DMS79 (cell line): Measurements from ENCODE around the gene RYR2.

Experiments
- DNase-seq: peaks from one replicate; lab custom pipeline; 2025; lab: John Stamatoyannopoulos, UW

RYR2 gene

DNA sequence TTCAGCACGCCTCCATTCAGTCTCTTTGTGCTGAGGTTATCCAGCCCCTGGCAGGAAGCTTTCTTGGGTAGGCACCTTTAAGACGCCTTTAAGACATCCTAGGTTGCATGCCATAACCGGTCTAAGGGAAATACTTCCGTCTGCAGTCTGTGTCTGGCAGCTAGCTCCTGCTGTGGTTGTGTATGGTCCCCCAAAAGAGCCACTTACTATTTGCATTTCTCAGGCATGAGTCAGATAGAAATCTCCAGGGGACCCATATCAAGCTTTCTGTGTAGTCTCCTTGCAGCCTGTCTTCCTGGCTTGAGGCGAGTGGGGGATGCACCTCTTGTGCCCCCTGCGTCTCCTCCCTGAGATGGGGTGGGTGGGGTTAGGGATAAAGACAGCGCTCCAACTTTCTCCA, 10.0 kb upstream of the RYR2 start:
- no peak for DNase-seq

DNA sequence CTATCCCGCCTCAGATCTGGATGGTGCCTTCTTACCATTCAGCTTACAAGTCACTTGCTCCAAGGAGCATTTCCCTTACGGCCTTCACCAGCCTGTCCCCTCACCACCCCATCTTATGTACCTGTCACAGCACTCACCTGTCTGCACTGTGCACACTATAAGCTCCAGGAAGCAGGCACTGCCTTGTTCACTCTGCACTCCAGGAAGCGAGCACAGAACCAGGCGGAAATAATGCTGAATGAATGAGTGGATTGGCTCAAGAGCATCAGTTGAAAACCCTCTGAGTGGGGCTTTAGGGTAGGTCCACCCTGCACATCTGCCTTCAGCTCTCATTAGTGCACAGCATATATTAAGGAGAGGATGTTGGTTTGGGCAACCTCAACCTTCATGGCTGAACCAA, 8.9 kb upstream of the RYR2 start:
- DNase-seq, result no peak

DNA sequence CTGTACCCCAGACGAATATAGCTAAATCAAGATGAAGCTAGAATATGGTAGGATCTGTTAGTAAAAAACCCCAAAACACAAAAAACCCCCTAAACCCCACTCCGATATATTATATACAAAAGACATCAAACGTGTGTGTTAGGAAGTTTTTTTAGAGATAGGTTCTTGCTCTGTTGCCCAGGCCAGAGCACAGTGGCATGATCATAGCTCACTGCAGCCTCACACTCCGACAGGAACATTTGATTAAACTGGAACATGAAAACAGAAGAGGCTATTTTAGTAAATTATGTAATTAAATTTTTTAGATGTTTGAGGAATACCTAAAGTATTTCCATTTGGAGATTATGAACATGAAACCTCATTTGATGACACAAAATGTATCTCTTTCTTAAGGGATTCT, 8.2 kb upstream of the RYR2 start:
- DNase-seq, result no peak

DNA sequence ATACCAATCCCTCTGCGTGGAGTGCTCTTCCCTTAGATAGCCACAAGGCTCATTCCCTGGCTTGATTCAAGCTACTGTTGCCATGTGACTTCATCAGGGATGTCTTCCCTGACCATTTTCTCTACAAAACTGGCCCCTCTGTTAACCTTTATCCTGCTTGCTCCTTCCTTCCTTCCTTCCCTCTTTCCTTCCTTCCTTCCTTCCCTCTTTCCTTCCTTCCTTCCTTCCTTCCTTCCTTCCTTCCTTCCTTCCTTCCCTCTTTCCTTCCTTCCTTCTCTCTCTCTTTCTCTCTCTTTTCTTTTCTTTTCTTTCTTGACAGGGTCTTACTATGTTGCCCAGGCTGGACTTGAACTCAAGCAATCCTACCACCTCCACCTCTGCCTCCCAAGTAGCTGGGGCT, 6.2 kb upstream of the RYR2 start:
- DNase-seq, result no peak

DNA sequence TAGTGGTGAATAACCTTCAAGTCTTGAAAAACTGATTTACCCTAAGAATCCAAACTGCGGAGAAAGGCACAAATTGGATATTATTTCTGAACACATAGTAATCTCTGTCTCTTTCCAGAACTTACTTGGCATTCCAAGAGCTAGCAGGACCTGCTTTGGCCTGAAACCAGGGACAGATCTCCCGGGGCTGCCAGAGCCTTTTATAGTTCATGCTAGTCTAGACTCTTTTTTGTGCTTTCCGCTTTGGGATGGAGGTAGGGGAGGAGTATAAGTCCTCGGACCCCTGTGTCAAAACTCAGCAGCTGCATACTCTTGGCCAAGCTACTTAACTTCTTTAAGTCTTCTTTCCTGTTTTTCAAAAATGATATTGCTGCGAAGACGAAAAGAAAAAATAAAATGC, 3.8 kb upstream of the RYR2 start:
- DNase-seq, result no peak

DNA sequence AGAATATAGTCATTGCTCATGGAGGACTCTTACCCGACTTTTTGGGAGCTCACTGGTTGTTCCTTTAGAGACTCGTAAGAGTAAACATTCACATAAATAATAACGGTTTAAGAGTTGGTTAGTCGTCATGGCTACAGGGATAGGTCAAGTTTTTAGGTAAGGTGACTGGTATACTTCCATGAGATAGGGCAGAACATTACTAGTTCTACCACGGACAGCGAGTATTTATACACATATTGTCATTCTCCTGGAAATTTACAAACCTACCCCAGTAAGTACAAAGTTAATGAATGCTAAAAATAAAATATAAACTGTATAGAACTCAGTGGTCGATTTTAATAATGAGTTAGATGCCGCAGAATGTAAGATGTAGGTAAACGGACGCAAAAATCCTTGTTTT, 1.2 kb upstream of the RYR2 start:
- DNase-seq, result no peak

DNA sequence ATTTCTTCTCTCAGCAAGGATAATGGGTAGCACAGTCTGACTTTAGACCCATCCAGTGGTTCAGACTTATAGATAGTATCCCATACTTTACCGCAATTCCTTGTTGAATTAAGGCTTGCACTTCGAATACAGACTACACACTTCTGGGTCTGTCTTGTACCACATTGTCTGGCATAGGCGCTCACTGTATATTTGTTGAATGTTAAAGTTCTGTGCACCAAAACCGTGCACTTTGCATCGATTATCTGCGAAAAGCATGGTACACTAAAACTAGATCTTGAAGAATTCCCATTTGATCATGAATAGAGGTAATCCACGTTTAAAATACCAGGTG, 556 bp upstream of the RYR2 start:
- DNase-seq, result no peak

DNA sequence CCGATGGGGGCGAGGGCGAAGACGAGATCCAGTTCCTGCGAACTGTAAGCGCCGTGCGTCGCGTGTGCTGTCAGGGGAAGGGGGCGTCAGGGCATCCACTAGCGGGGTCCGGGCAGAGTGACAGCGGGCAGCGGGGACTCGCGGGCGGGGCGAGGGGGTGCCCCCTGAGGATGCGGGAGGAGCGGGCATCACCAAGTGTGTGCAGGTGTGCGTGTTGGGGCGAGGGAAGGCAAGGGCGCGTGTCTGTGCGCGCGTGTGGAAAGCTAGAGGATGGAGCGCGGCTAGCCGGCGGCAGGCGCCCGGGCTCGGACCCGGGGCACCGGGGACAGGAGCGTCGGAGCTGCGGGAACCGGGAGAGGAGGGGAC, 525 bp downstream of the RYR2 start:
- DNase-seq, result no peak

DNA sequence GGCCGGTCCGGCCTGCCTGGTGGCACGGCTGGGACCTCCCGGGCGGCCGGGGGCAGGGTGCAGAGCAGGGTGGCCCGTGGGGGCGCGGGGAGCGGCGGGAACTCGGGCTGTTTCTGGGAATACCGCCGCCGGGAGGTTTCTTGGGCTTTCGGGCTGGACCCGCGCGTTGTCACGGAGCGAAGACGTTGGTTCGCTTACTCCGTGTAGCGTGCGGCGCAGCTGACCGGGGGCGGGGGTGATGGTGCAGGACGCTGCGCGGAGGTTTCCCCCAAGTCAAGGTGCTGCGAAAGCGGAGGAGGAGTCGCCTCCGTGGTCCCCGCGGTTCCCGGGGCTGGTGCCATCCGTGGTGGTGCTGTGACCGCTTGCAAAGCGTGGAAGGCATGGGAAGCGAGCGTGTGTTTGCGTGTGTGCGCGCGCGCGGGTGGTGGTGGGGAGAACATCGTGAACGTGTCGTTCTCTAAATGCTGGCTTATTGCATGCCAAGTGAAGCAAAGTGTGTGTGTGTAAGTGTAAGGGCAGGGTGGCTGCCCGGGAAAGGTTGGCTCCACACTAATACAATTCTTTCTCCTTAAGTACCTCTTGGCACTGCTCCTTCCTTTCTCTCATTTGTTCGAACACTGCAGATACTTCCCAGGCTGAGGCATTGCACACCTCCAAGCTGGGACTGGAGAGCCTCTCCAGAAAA, 1.1 kb downstream of the RYR2 start:
- DNase-seq, result peak; percentile 69

DNA sequence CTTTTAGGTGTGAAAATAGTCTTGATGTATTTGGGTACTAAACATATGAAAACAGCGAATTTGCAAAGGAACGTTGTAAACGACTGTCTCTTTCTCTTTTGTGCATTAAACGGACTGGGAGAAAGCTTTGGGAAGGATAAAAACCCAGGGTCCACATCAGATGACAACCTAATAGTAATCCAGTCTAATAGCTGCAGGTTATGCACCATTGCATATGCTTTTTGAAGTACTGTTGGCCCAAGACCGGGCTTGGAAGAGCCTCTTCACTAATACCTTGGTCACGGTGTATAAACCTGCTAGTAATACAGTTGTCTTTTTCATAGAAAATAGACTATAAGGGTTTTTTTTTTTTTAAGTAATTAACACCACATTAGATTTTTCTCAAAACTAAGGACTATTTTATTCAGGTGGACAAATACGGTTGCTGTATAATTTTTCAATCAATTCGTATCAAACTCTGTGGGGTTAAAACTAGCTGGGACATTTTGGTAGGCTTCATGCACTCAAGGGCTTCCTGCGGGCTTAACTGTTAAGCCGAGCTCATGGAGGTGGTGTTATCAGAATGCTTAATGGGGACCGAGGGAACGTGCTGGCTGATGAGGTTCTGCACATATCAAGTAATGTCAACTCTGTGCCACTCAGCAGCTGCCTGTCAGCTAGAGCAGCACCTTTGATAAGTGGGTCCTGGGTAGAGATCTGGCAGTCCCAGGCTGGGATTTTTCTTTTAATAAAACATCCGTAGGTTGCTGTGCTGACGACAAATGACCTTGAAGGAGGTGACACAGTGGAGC, 2.1 kb downstream of the RYR2 start:
- DNase-seq, result peak; percentile 71

DNA sequence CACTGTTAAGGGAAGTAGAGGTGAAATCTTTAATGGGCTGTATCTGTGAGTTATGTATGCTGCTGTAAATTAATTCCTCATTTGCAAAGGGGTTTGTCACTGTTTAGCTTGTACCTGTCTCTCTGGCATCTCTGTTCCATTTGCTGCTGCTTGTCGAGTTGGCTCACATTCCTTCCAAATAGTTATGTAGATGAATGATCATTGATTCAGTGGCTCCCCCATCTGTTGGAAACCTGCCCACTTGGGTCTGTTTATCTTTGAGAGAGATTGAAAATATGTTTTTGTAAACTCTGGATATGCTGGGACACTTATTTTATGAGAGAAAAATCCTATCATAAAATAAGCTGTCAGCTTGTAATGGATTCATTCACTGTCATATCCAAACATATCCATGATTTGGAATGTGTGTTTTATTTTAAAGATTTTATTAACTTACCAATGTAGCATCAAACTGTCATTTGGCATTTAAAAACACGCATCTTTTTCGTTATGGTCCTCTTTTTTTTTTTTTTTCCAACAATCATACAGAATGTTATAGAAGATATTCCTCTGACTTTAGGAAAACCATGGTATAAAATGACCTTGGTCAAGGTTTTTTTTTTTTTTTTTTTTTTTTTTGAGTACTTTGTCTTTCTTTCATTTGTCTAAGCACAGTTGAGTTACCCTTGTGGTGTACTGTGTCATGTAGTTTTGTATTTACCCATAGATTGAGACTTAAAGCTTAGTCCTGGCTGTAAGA, 3.5 kb downstream of the RYR2 start:
- DNase-seq, result no peak

DNA sequence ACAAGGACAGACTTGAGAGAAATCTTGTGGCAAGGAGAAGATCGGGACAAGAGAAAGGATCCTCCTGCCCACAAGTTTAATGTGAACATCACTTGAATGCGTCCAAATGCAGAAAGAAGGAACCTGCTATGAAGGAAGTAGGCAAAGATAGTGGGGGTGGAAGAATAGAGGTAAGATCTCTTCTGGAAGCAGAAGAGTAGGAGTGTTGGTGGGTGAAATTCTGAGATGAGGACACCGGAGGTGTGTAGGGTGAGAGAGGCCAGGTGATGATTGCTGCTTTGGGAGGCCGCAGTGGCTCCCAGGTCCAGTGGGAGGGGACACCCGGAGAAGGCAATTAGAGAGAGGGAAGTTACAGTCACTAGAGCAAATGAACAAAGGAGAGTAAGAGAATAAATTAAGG, 6.8 kb downstream of the RYR2 start:
- no peak for DNase-seq

DNA sequence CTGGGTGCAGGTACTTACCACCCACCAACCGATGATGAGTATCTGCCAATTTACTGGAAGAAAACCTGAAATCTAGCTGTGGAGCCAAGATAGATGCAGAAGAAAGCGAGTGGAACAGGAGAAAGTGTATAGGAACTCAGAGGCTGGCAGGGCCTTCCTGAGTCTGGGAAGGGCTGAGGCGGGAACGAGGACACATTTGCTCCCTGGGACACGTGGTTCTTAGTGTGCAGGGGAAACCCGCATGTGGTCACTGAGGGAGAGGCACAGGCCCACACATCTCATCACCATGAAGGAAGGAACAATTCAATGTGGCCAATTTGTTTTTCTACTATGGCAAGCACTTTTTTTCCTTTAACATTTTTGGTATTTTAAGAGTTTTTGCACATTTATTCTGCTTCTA, 8.2 kb downstream of the RYR2 start:
- no peak for DNase-seq

DNA sequence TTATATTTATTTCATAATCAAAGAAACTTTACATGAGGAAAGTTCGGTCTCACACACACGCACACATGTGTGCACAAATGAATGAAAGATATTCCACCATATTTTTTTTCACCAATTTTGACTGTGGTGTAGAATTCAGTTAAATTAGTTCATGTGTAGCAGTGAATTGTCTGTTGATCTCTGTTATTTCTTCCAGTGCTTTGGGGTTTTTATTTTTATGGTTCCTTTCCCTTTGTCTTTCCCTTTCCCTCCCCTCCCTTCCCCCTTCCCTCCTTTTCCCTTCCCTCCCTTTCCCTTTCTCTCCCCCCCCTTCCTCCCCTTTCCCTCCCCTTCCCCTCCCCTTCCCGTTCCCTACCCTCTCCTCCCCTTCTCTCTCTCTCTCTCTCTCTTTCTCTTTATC, 8.9 kb downstream of the RYR2 start:
- no peak for DNase-seq

DNA sequence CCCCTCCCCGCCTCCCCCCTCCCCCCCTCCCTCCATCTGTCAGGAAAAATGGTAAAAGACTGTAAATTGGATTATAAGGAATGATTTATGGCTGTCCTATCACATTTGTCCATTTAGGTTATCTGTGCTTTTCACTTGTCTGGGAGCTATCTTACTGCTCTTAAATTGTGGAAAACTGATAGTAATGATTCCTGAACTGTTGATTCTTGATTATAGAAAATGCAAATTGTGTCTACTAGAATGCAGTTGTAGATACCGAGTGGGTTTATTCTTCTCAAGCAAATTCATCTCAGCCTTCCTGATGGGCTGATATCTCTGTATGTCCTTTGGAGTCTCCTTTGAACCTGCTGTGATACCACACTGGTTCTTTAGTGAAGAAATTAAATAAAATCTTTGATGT, 12.3 kb downstream of the RYR2 start:
- DNase-seq, result no peak

DNA sequence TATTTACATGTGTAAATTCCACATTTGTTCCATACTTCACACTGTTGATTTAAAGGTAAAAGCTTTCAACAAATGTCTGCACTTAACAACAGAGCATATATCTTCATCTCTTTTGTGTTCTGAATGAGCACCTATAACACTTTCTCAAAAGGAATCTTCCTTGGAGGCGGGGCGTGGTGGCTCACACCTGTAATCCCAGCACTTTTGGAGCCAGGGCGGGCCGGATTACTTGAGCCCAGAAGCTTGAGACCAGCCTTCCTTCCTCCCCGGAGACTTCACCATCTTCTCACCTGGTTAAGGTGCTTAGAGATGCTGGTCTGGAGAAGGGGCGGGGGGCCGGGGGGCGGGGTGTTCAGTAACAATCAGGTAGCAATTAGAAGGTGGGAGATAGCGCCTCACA, 16.5 kb downstream of the RYR2 start:
- DNase-seq, result no peak

DNA sequence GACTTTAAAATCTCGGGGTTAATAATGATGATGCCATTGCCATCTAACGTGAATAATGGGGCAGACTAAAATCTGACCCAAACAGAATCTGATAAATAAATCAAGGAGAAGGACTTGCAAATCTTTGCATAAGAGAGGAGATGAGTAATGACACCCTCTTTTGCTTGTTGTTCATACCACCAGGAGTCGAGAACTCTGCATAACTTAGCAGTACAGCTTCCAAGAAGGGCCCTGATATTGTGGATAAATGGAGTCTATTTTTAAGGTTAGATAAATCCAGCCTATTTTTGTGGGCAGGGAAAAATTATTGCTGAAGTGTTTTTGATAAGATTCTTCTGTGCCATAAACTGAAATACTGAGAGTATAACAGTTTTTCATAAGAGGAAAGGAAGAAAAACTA, 17.3 kb downstream of the RYR2 start:
- DNase-seq, result no peak

DNA sequence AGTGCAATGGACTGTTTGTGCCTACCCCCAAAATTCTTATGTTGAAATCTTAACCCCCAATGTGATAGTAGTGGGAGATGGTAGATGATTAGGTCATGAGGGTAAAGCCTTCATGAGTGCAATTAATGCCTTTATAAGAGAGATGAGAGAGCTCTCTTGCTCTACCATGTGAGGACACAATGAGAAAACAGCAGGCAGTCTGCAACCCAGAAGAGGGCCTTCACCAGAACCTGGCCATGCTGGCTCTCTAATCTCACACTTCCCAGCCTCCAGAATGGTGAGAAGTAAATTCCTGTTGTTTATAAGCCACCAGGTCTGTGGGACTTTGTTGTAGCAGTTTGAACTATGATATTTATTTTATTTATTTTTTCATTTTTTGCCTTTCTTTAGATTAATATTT, 21.0 kb downstream of the RYR2 start:
- DNase-seq, result no peak

DNA sequence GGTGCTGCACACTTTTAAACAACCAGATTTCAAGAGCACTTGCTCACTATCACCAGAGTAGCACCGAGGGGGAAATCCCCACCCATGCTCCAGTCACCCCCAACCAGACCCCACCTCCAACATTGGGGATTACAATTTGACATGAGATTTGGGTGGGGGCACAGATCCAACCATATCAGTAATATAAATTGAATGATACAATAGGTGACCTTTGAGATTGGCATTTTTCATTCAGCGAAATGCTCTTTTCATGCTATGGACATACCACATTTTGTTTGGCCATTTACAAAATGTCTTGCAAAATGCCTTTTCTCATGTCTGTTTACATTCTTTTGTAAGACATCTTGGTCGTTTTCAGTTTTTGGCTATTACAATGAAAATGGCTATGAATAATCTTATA, 23.9 kb downstream of the RYR2 start:
- DNase-seq, result no peak

DNA sequence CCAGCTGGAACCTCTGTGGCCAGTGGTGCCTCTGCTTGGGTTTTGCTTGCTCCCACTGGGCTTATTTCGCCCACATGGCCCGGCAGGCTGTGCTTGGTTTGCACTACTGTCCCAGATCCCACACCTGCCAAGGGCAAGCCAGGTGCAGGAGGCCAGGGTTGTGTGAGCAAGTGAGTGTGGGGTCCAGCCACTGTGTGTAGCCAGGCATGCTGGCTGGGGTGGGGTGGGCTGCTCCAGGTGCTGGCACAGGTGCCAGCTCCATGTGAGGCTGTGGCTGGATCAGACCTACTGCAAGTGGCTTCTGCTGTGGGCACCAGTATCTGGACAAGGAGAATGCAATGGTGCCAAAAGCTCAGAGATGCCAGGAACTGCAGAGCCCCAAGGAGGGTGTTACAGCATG, 28.5 kb downstream of the RYR2 start:
- no peak for DNase-seq

DNA sequence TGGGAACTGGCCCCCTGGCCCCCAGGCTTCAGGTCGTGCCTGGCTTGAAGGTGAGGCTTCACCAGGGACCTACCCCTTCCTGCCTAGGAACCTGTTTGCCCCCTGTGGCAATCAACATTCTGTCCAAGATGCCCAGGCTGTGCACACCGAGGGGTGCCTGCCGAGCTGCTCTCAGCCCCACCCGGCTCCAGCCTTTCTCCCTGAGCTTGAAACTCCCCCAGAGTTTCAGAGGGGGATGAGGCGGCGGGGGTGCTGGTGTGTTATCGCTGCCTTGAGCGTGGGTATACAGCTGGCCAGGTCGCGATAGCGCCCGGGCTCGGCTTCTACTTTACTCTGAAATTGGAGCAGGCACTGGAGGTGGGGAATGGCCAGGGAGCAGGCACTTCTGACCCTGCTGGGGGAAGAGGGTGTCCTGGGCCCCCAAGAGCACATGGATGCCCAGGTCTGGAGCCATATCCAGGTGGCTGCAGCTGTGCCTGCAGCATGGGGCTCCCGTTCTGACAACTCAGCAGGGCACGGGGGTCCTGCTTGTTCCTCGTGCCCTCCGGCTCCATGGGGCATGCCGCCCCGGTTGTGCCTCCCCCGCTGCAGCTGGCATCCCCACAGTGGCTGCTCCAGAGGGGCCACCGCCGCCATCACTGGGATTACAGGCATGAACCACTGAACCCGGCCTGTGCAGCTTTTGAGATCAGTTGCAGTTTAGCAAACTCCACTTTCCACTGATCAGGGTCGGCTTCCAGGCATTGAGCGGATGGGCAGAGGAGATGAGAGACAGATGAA, 29.8 kb downstream of the RYR2 start:
- DNase-seq, result no peak

DNA sequence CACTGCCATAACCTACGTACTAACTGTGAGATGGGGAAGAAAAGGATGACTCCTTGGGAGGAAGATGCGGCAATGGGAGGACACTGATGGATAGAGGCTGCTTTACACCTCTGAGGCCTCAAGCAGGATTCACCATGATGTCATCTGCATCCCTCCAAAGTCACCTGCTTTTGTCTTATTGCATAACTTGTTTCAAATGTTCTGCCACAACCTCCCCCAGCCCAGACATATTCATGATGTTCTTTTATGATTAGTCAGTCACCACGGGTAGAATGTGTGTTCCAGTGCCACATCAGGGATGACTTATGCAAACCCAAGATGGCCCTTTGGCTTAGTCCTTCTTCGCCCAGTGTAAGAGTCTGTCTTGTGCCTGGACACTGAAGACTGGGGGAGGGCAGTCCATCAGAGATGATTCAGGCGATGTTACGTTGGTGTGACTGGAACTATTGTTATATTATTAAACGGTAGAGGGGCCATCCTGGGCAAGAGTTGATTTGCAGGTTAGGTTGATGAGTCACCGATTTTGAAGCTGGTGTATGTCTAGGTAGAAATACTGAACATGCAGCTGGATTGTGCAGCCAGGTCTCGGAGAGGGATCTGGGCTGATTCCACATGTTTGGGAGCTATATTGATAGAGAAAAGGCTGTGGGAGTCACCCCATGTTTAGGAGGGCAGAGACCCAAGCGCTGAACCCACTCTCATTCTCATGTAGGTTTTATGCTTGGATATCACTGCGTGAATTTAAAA, 32.6 kb downstream of the RYR2 start:
- DNase-seq, result no peak
